Muscle of arm (tissue), 14 donors: ENCODE measurements around the gene LMO7. TPM values are rescaled to one million over a fixed set of nuclear protein-coding genes. Genes with fewer than 3 reads are reported as not detected.

Experiments
- DNase-seq: peaks from one replicate; pipeline ENCODE4 v3.0.0-alpha.2; 2013
- long read RNA-seq, 11 donors: transcript quantifications; one replicate each; lab custom pipeline, GENCODE V29; 2026
- polyA plus RNA-seq, 12 donors: library from polyadenylated mRNA; unstranded; fragments of 120-200 nt; gene quantifications; one replicate each; pipeline ENCODE4 v1.2.1, GENCODE V29; 2013; ENCODE audit not compliant: insufficient read length in 12 of 12

Gene LMO7
- 100 to 1,000 TPM in 10 of 12 donors, 10 to 100 TPM in 2; 89.6 to 467 (median 150) TPM for polyA plus RNA-seq
- long read RNA-seq, donor 1, transcript LMO7-227 (1 exons, 2,039 nt) = major isoform, 18 of 41 reads
- long read RNA-seq, donor 1, partial matches to known transcripts = 19 of 41 reads
- long read RNA-seq, donor 1, other reads (novel, unspliced or antisense) = 0 of 41 reads
- long read RNA-seq, donor 2, transcript LMO7-227 (1 exons, 2,039 nt) = major isoform, 17 of 19 reads
- long read RNA-seq, donor 2, partial matches to known transcripts = 0 of 19 reads
- long read RNA-seq, donor 2, other reads (novel, unspliced or antisense) = 0 of 19 reads
- long read RNA-seq, donor 3, transcript LMO7-227 (1 exons, 2,039 nt) = major isoform, 11 of 17 reads
- long read RNA-seq, donor 3, partial matches to known transcripts = 5 of 17 reads
- long read RNA-seq, donor 3, other reads (novel, unspliced or antisense) = 0 of 17 reads
- long read RNA-seq, donor 4, transcript LMO7-227 (1 exons, 2,039 nt) = major isoform, 8 of 9 reads
- long read RNA-seq, donor 4, partial matches to known transcripts = 0 of 9 reads
- long read RNA-seq, donor 4, other reads (novel, unspliced or antisense) = 0 of 9 reads
- long read RNA-seq, donor 5, transcript LMO7-227 (1 exons, 2,039 nt) = major isoform, 13 of 38 reads
- long read RNA-seq, donor 5, partial matches to known transcripts = 23 of 38 reads
- long read RNA-seq, donor 5, other reads (novel, unspliced or antisense) = 0 of 38 reads
- long read RNA-seq, donor 6, transcript LMO7-227 (1 exons, 2,039 nt) = major isoform, 7 of 8 reads
- long read RNA-seq, donor 6, partial matches to known transcripts = 0 of 8 reads
- long read RNA-seq, donor 6, other reads (novel, unspliced or antisense) = 0 of 8 reads
- long read RNA-seq, donor 7, transcript LMO7-227 (1 exons, 2,039 nt) = major isoform, 5 of 6 reads
- long read RNA-seq, donor 7, partial matches to known transcripts = 0 of 6 reads
- long read RNA-seq, donor 7, other reads (novel, unspliced or antisense) = 0 of 6 reads
- long read RNA-seq, donor 8, transcript LMO7-227 (1 exons, 2,039 nt) = major isoform, 7 of 35 reads
- long read RNA-seq, donor 8, partial matches to known transcripts = 26 of 35 reads
- long read RNA-seq, donor 8, other reads (novel, unspliced or antisense) = 0 of 35 reads
- long read RNA-seq, donor 9, transcript LMO7-227 (1 exons, 2,039 nt) = major isoform, 12 of 12 reads
- long read RNA-seq, donor 9, partial matches to known transcripts = 0 of 12 reads
- long read RNA-seq, donor 9, other reads (novel, unspliced or antisense) = 0 of 12 reads
- long read RNA-seq, donor 10, transcript LMO7-227 (1 exons, 2,039 nt) = major isoform, 12 of 26 reads
- long read RNA-seq, donor 10, partial matches to known transcripts = 13 of 26 reads
- long read RNA-seq, donor 10, other reads (novel, unspliced or antisense) = 0 of 26 reads
- long read RNA-seq, donor 11, transcript LMO7-227 (1 exons, 2,039 nt) = major isoform, 15 of 15 reads
- long read RNA-seq, donor 11, partial matches to known transcripts = 0 of 15 reads
- long read RNA-seq, donor 11, other reads (novel, unspliced or antisense) = 0 of 15 reads

GRCh38 chr13:75635828-75636435, at the start of gene LMO7:
Gene LMO7, plus strand, starts transcription at chr13:75636330. Its CDS starts 328 bp downstream, at chr13:75636658.
- no peak for DNase-seq

- DNase-seq = no peak
Observed at GRCh38 chr13:75587679-75588078, 48.5 kb upstream of the LMO7 start.

GRCh38 chr13:75596657-75597182, 39.4 kb upstream of the LMO7 start:
- no peak for DNase-seq

GRCh38 chr13:75600371-75600770, 35.8 kb upstream of the LMO7 start:
- DNase-seq = no peak

GRCh38 chr13:75603038-75603437, 33.1 kb upstream of the LMO7 start:
- no peak for DNase-seq

GRCh38 chr13:75607447-75607846, 28.7 kb upstream of the LMO7 start:
- no peak for DNase-seq

GRCh38 chr13:75610466-75610865, 25.7 kb upstream of the LMO7 start:
- no peak for DNase-seq

GRCh38 chr13:75612354-75612753, 23.8 kb upstream of the LMO7 start:
- no peak for DNase-seq

GRCh38 chr13:75617230-75617629, 18.9 kb upstream of the LMO7 start:
- no peak for DNase-seq

- DNase-seq = no peak
Observed at GRCh38 chr13:75618308-75618707, 17.8 kb upstream of the LMO7 start.

- no peak for DNase-seq
Observed at GRCh38 chr13:75620020-75620419, 16.1 kb upstream of the LMO7 start.

GRCh38 chr13:75621147-75621546, 15.0 kb upstream of the LMO7 start:
- DNase-seq = no peak

- no peak for DNase-seq
Observed at GRCh38 chr13:75628801-75629200, 7.3 kb upstream of the LMO7 start.

- no peak for DNase-seq
Observed at GRCh38 chr13:75633285-75633684, 2.8 kb upstream of the LMO7 start.

GRCh38 chr13:75635101-75635827, 866 bp upstream of the LMO7 start:
- DNase-seq = peak; percentile 11

- DNase-seq = peak; percentile 28
Observed at GRCh38 chr13:75636436-75637180, 478 bp downstream of the LMO7 start.

GRCh38 chr13:75637181-75637750, 1.1 kb downstream of the LMO7 start:
- peak; percentile 37 for DNase-seq

- no peak for DNase-seq
Observed at GRCh38 chr13:75639454-75639853, 3.3 kb downstream of the LMO7 start.

- DNase-seq = no peak
Observed at GRCh38 chr13:75641026-75641425, 4.9 kb downstream of the LMO7 start.
